ENCODE measurements around the gene EIF5AL1.
A peak's percentile ranks its signal among the peaks of the same experiment; 100 is the strongest.
"Not testable (repeated sequence)": the region's sequence is repeated elsewhere in the genome, so short reads cannot be mapped to it uniquely, and the experiment has no call there.

The EIF5AL1 gene

DNA sequence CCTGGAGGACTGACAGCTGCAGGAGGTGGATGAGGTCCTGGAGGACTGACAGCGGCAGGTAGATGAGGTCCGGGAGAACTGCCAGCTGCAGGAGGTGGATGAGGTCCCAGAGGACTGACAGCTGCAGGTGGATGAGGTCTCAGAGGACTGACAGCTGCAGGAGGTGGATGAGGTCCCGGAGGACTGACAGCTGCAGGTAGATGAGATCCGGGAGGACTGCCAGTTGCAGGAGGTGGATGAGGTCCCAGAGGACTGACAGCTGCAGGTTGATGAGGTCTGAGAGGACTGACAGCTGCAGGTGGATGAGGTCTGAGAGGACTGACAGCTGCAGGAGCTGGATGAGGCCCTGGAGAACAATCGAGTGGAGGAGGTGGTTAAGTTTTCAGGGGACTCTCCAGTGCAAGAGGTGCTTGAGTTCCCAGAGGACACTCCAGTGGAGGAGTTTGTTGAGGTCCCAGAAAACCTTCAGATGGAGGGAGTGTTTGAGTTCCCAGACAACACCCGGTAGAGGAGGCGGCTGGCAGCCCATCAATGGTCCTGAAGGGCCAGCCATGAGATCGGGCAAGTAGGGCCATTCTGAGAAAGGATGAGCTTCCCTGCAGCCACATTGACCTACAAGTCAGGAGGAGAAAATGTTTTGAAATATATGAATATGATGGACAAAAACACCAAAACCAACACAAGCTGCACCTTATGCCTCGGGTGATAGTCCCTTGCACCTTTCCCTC, 4.7 kb upstream of the EIF5AL1 start:
- intact Hi-C loops (cut with DNase I; ENCODE audit: low total_unique reads): no loop called here
- no peak overlapping the region for H3K27ac ChIP-seq
- no peaks in the 10 kb centered on the region for H3K4me1 ChIP-seq
- H3K27me3 ChIP-seq: no peaks in the 10 kb centered on the region
- DNase-seq: no peak
- no peak overlapping the region for H3K4me3 ChIP-seq
- H3K36me3 ChIP-seq: no peaks in the 10 kb centered on the region
- TF ChIP-seq, protein P1, sequence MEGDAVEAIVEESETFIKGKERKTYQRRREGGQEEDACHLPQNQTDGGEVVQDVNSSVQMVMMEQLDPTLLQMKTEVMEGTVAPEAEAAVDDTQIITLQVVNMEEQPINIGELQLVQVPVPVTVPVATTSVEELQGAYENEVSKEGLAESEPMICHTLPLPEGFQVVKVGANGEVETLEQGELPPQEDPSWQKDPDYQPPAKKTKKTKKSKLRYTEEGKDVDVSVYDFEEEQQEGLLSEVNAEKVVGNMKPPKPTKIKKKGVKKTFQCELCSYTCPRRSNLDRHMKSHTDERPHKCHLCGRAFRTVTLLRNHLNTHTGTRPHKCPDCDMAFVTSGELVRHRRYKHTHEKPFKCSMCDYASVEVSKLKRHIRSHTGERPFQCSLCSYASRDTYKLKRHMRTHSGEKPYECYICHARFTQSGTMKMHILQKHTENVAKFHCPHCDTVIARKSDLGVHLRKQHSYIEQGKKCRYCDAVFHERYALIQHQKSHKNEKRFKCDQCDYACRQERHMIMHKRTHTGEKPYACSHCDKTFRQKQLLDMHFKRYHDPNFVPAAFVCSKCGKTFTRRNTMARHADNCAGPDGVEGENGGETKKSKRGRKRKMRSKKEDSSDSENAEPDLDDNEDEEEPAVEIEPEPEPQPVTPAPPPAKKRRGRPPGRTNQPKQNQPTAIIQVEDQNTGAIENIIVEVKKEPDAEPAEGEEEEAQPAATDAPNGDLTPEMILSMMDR (IDR thresholded peaks at IDR 0.05): no peak
- H3K9me3 ChIP-seq: no peaks in the 10 kb centered on the region

DNA sequence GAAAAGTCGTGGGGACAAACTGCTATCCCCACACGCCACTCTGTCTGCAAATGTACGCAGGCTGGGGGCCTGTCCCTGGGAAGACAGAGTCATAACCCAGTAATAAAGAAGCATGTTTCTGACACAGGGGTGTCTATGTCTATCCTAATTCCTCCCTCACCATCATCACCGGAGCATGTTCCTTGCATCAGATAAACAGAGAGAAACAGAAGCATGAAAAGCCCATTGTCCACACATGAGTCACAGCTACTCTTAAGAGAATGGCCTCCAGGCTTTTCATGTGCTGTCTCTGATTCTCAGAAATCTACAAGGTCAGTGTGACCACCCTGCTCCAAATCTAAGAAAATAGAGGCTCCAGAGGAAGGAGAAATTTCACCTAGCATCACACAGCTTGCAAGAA, 4.1 kb upstream of the EIF5AL1 start:
- H3K4me3 ChIP-seq; H3K9me3 ChIP-seq; H3K36me3 ChIP-seq; H3K27ac ChIP-seq; H3K27me3 ChIP-seq; intact Hi-C loops (cut with DNase I; ENCODE audit: low total_unique reads); H3K4me1 ChIP-seq; DNase-seq: not testable (repeated sequence)

DNA sequence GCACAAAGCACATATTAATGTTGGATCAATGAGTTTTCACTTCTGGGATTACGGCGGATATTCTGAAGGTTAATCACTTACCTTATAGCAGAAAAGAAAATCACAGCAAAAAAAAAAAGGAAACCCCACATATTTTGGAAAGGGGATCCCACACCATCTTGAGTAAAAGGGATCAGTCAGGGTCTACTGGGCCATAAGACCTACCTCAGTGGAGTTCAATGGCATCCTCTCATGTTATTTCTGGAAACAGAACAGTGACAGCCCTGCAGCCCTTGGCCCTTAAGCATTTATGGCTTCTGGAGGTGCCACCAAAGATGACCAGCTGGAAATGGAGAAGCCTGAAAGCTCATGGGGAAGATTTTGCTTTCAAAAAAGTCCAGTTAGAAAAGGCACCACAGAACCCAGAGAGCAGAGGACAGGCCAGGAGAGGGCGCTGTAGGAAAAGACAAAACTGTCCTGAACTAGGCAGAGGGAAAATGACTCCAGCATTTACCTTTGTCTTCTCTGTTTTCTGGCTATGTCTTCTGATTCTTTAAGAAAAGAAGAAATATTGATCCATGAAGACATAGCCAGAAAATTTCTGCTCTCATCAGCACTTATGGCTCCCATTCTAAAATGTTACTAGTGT, 2.9 kb upstream of the EIF5AL1 start:
- DNase-seq; H3K4me1 ChIP-seq; H3K27me3 ChIP-seq; H3K4me3 ChIP-seq; H3K36me3 ChIP-seq; H3K27ac ChIP-seq; intact Hi-C loops (cut with DNase I; ENCODE audit: low total_unique reads); H3K9me3 ChIP-seq: not testable (repeated sequence)

DNA sequence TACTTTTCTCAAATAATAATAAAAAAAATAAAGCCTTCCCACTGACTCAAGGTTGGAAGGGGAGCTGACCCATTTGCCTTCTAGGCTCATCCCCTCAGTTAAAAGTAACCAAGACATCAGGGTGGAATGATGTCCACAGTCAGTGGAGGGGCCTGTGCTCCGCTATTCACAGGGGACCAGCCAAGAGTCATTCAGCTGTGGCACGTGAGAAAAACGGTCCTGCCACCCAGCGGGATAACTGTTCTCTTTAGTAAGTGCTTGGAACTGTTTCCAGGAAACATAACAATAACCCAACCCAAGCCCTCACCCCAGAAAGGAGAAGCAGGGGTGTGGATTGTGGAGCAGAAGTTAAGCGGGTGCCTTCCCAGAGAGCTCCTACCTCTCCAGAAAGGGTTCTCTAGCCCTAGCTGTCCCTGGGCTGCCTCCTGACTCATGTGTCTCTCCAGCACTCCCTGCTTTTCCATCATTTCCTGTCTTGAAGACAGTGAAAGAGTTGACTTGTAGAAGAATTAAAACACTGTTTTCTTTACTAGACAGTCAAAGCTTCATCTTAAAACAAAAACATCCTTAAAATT, 2.3 kb upstream of the EIF5AL1 start:
- H3K4me1 ChIP-seq; H3K27me3 ChIP-seq; H3K4me3 ChIP-seq; H3K27ac ChIP-seq; H3K36me3 ChIP-seq; intact Hi-C loops (cut with DNase I; ENCODE audit: low total_unique reads); H3K9me3 ChIP-seq: not testable (repeated sequence)
- DNase-seq: peak in 1 of 2 donors; percentile 46

DNA sequence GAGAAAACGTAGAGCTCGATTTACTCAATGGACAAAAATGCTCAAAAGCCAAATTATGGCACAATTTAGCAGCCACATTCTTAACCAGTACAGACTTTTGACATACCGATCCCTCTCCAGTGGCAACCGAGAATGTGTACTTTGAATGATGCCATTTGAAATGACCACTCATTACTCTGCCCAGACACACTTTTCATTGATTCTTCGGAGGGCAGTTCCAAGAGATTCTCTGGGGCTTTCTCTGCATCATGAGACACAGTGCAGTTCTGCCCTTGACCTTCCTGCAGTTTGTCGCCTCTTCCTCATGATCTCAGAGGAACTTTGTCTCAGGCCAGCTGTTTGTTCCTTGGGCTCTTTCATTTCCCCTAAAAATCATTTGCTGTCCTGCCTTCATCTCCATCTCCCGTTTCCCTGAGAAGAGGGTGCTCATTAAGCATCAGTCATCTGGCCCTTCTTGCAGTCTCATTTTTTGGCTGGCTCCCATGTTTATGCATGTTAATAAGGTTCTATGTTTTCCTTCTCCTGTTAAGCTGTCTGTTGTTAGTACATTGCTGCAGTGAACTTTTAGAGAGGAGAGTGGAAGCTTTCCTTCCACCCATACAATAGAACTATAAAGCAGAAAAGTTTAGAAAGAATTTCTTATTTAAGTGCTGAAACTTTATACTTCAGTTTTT, 4.3 kb downstream of the EIF5AL1 start:
- H3K9me3 ChIP-seq; DNase-seq; H3K27ac ChIP-seq; H3K36me3 ChIP-seq; H3K4me1 ChIP-seq; H3K27me3 ChIP-seq; intact Hi-C loops (cut with DNase I; ENCODE audit: low total_unique reads); H3K4me3 ChIP-seq: not testable (repeated sequence)

DNA sequence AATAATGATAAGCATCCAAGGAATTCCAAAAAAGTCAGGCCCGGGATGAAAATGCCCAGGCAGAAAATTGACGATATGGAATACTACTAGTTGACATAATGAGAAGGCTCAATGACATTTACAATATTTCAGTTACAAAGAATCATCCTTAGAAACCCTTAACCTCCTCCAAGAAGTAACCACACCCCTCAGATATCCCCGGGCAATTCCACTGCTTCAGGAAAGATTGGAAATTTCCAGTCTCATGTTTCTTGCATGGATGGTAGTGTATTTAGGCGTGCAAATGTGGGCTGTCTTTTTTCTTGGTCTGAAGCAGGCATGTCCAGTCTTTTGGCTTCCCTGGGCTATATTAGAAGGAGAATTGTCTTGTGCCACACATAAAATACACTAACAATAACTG, 5.2 kb downstream of the EIF5AL1 start:
- intact Hi-C loops (cut with DNase I; ENCODE audit: low total_unique reads); H3K27me3 ChIP-seq; H3K27ac ChIP-seq; H3K36me3 ChIP-seq; H3K4me3 ChIP-seq; H3K9me3 ChIP-seq; DNase-seq; H3K4me1 ChIP-seq: not testable (repeated sequence)

DNA sequence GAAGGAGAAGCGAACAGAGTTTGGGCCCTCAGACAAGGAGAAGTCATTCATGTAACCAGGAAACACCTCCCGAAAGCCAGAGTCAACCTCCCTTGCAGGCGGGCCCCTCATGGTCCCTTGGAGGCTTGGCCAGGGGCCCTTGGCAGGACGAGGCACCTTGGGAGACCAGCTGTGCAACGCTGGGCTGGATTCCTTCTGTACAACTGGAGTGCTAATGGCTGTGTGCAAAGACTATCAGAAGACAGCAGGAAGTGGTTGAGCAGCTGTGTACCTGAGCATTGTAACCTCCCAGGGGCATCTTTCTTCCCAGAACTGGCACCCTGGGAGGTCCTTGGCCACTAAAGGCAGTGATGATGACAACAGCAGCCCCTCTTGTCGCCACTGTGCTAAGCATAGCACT, 9.4 kb downstream of the EIF5AL1 start:
- H3K9me3 ChIP-seq; H3K4me3 ChIP-seq; H3K27ac ChIP-seq; H3K27me3 ChIP-seq; intact Hi-C loops (cut with DNase I; ENCODE audit: low total_unique reads); H3K36me3 ChIP-seq; H3K4me1 ChIP-seq; DNase-seq: not testable (repeated sequence)

DNA sequence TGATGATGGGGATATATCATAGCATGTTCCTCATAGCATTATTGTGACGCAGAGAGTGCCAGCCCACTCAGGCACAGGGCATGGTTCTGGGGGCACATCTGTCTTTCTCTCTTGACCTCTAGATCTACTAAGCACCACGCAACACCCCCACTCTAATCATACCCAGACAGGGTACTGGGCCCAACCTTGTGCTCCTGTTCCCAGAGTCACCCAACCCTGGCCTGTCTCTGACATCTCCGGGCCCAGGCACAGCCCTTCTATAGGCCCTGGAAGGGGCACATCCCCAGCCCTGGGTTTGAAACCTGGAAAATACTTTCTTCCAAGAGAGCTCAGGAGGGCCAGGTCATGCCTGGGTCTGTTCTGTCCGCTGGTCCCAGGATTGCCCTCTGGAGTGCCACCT, 10.1 kb downstream of the EIF5AL1 start:
- intact Hi-C loops (cut with DNase I; ENCODE audit: low total_unique reads): not testable (repeated sequence)

DNA sequence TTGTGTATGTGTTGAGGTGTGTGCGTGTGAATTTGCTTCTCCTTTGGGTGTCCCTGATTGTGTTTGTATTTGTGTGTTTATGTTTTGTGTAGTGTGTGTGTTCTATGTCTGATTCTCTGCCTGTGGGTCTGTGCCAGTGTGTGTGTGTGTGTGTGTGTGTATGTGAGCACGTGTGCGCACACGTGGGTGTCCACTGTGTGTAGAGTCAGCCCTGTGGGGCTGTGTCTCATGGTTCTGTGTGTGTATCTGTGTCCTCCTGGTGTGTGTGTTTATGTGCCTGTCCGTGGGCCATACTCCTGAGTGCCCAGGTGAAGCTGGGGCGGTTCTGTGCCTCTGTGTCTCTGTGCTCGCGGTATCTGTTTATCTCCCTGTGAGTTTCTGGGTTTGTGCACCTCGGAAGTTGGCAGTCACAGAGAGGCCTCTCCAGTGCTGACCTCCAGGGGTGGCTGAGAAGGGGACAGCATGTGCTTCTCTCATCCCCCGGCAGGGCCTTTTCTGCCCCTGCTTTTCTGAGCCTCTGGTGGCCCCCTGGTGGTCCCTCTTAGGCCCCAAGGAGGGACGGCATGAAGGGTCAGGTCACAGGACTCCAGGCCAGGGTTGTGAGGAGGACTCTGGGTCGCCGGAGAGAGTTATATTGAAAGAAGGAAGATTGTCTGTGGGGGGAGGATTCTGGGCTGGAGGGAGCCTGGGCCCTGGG, 11.0 kb downstream of the EIF5AL1 start:
- H3K27ac ChIP-seq; DNase-seq; H3K4me3 ChIP-seq; H3K4me1 ChIP-seq; H3K9me3 ChIP-seq; H3K36me3 ChIP-seq; H3K27me3 ChIP-seq; intact Hi-C loops (cut with DNase I; ENCODE audit: low total_unique reads): not testable (repeated sequence)

More for the DNA sequence above, 10.1 kb downstream of the EIF5AL1 start:
- not testable (repeated sequence) for DNase-seq, H3K36me3 ChIP-seq, H3K27me3 ChIP-seq, H3K4me1 ChIP-seq, H3K27ac ChIP-seq, H3K4me3 ChIP-seq, H3K9me3 ChIP-seq

DNA sequence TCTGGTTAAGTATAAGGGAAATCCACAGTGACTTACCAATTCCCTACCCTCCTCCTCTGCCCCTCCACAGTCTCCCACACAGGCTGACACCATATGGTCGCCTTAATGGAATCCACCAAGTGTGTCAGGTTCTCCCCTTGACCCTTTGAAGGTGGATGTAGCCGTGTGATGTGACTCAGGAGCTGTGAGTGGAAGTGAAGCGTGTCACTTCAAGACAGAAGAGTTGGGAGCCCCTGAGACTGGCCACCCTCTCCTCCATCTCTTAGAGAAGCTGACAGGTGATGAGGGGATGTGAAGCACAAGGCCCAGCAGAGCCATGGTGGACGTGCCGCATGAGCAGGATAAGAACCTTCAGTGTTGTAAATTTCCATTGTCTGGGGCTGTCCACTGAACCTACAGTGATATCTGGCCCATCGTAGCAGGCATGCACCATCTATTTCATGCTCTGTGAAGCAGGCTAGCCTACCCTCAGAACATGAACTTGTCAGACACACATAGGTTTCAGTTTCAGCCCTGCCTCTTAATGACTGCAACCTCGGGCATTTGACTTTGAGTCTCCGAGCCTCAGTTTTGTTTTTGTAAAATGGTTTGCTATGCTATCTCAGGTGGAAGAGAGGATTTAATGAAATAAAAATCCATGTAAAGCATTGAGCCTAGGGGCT, 12.8 kb downstream of the EIF5AL1 start:
- H3K27me3 ChIP-seq; intact Hi-C loops (cut with DNase I; ENCODE audit: low total_unique reads); DNase-seq; H3K4me1 ChIP-seq; H3K27ac ChIP-seq; H3K9me3 ChIP-seq; H3K4me3 ChIP-seq; H3K36me3 ChIP-seq: not testable (repeated sequence)

DNA sequence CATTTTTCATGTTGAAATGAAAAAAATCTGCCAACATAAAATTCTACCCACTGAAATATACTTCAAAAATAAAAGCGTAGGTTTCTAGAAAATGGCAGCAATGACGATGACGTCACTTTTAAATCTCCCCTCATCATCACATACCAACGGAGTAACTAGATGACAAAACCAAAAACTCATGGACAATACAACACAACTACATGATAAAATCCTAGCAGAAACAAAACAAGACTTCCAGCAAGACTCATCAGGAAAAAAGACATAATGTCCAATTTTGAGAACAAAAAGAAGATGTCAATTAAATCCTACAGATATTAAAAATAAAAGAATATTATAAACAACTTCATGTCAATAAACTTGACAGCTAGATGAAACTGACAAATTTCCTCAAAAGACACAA, 15.9 kb downstream of the EIF5AL1 start:
- H3K4me1 ChIP-seq; H3K27ac ChIP-seq; DNase-seq; H3K9me3 ChIP-seq; H3K27me3 ChIP-seq; intact Hi-C loops (cut with DNase I; ENCODE audit: low total_unique reads); H3K4me3 ChIP-seq; H3K36me3 ChIP-seq: not testable (repeated sequence)

DNA sequence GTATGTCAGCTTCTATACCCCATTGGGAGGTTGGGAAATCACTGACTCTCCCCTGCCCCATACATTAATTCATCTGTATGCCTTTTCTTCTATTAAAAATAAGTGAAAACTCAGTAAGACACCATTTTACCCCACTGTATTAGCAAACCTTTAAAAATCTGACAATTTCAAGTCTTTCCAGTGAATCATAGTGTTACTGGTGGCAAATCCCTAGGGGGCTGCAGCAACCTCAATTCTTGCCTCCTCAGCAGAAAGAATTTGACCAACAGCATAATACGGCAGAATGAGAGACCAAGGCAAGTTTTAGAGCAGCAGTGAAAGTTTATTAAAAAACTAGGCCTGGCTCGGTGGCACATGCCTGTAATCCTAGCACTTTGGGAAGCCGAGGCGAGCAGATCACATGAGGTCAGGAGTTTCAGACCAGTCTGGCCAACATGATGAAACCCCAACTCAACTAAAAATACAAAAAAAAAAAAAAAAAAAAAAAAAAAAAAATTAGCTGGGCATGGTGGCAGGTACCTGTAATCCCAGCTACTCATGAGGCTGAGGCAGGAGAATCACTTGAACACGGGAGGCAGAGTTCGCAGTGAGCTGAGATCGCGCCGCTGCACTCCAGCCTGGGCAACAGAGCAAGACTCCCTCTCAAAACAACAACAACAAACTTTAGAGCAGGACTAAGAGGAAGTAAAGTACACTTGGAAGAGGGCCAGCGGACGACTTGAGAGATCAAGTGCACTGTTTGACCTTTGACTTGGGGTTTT, 21.0 kb downstream of the EIF5AL1 start:
- H3K27ac ChIP-seq; intact Hi-C loops (cut with DNase I; ENCODE audit: low total_unique reads); H3K9me3 ChIP-seq; H3K4me3 ChIP-seq; H3K4me1 ChIP-seq; H3K27me3 ChIP-seq; H3K36me3 ChIP-seq: not testable (repeated sequence)
- DNase-seq: peak in 1 of 2 donors; percentile 24
